Astrocyte of the spinal cord (primary cell): ENCODE data around the gene UBE2O.

Experiments
- DNase-seq: peaks from one replicate; pipeline ENCODE4 v3.0.0; 2011; ENCODE audit warnings: low read depth, low spot score
- H3K4me3 ChIP-seq: 2 replicates; pipeline ENCODE4 v1.5.1; 2011; ENCODE audit warnings: low read depth, mild to moderate bottlenecking, low read length, moderate library complexity
- CTCF ChIP-seq: IDR thresholded peaks from 2 replicates; pipeline ENCODE4 v1.5.1; 2012; ENCODE audit warnings: low read depth, mild to moderate bottlenecking, low read length, inconsistent platforms
- in situ Hi-C: cut with HindIII; loops from 2 replicates; pipeline ENCODE4 v1.10.0; 2017; ENCODE audit warnings: low sequenced_read_pairs

The UBE2O gene

DNA sequence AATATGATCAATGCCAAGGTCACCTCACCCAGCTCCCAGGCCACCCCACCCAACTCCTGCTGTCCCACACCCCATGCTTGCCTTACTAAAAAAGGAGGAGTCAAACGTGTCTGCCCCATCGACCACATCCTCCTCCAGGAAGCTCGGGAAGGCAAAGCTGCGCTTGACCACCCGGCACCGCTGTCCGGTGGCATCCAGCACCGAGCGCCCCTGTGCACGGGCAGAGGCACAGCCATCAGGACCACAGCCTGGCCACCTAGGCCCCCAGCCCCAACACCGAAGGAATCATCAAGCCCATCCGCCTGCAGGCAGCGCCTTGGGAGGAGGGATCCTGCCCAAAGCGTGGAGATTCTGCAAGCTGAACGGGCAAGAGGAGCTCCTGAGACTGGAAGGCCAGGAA is 24.6 kb upstream of the UBE2O start:
- DNase-seq = no peak
- H3K4me3 ChIP-seq = no peak overlapping the region
- no peak for TF ChIP-seq CTCF
- in situ Hi-C loops = no loop called here

- TF ChIP-seq CTCF = no peak
- no peak overlapping the region for H3K4me3 ChIP-seq
- DNase-seq = no peak
- in situ Hi-C loops = no loop called here
Observed at GRCh38 chr17:76476736-76477135, 23.8 kb upstream of the UBE2O start.

GRCh38 chr17:76475302-76475701 is 22.4 kb upstream of the UBE2O start:
- in situ Hi-C loops = no loop called here
- no peak overlapping the region for H3K4me3 ChIP-seq
- TF ChIP-seq CTCF = no peak
- DNase-seq = no peak

DNA sequence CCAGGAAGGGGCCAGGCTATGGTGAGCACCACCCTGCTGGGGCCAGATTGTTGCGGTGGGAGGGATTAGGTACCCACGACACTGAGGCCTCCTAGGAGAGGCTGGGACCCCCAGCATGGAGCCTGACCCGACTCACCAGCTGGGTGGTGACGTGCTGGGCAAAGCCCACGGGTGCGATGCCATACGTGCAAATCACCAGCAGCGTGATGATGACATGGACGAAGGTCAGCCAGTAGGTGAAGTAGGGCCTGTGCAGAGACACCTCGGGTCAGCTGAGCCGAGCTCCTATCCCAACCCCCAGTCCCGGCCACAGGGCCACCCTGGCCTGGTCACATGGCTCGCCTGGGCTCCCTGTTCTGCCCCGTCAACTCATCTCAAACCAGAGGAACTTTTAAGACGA is 21.9 kb upstream of the UBE2O start:
- no peak for DNase-seq
- H3K4me3 ChIP-seq = no peak overlapping the region
- TF ChIP-seq CTCF = no peak
- in situ Hi-C loops = no loop called here

GRCh38 chr17:76474238-76474637 is 21.3 kb upstream of the UBE2O start:
- in situ Hi-C loops = no loop called here
- no peak for TF ChIP-seq CTCF
- DNase-seq = no peak
- no peak overlapping the region for H3K4me3 ChIP-seq

GRCh38 chr17:76473541-76473985 is 20.6 kb upstream of the UBE2O start:
- DNase-seq = no peak
- in situ Hi-C loops = no loop called here
- TF ChIP-seq CTCF = peak; percentile 44
- H3K4me3 ChIP-seq = no peak overlapping the region

DNA sequence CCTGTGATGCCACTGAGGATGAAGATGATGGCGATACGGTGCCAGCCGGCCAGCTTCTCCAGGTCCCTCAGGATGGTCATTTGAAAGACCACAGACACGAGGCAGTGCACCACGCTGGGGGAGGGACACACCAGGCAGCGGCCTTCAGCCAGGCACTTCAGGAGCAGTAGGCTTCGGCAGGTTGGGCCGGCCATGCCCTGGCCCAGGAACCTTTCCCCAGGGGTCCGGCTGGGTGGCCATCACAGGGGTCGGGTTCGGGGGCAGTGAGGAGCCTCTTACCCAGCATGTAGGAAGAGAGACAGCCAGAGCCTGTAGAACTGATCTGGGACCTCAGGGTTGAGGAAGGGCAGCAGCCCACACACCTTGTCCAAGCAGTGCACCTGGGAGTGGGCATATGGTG is 19.8 kb upstream of the UBE2O start:
- TF ChIP-seq CTCF = no peak
- DNase-seq = no peak
- in situ Hi-C loops = no loop called here
- no peak overlapping the region for H3K4me3 ChIP-seq
